Astrocyte (in vitro differentiated cells and primary cell): ENCODE measurements around the gene USP11. TPM values are rescaled to one million over a fixed set of nuclear protein-coding genes. Genes with fewer than 3 reads are reported as not detected.
A peak's percentile ranks its signal among the peaks of the same experiment; 100 is the strongest.

ENCODE experiments used
- DNase-seq: peaks from one replicate; pipeline ENCODE4 v3.0.0-alpha.2; 2010; ENCODE audit warnings: low read depth
- FAIRE-seq: peaks from 2 replicates; lab custom pipeline; 2011; peaks lifted over from hg19 to GRCh38; lab: Jason Lieb, UNC
- H2AFZ ChIP-seq: 2 replicates; pipeline ENCODE4 v1.6.0; 2012; ENCODE audit warnings: low read depth, low read length, inconsistent platforms
- H3K27ac ChIP-seq: 2 replicates; pipeline ENCODE4 v1.5.1; 2011; ENCODE audit warnings: low read depth, low read length, inconsistent platforms
- H3K27me3 ChIP-seq: 2 replicates; pipeline ENCODE4 v1.6.0; 2011; ENCODE audit warnings: low read length, inconsistent platforms; ENCODE audit not compliant: insufficient read depth
- H3K36me3 ChIP-seq: 2 replicates; pipeline ENCODE4 v1.5.1; 2011; ENCODE audit warnings: low read length, inconsistent platforms; ENCODE audit not compliant: insufficient read depth
- H3K4me1 ChIP-seq: 2 replicates; pipeline ENCODE4 v1.5.1; 2011; ENCODE audit warnings: low read length, inconsistent platforms; ENCODE audit not compliant: insufficient read depth
- H3K4me2 ChIP-seq: 2 replicates; pipeline ENCODE4 v1.6.0; 2012; ENCODE audit warnings: low read length, inconsistent platforms
- H3K4me3 ChIP-seq: 2 replicates; pipeline ENCODE4 v1.5.1; 2011; ENCODE audit warnings: low read depth, mild to moderate bottlenecking, low read length, inconsistent platforms; ENCODE audit not compliant: insufficient read depth
- H3K79me2 ChIP-seq: 2 replicates; pipeline ENCODE4 v1.6.0; 2012; ENCODE audit warnings: mild to moderate bottlenecking, low read length, inconsistent platforms; ENCODE audit not compliant: insufficient read depth
- H3K9ac ChIP-seq: 2 replicates; pipeline ENCODE4 v1.6.0; 2012; ENCODE audit warnings: mild to moderate bottlenecking, low read length, inconsistent platforms
- H3K9me3 ChIP-seq: 2 replicates; pipeline ENCODE4 v1.5.1; 2012; ENCODE audit warnings: low read depth, mild to moderate bottlenecking, low read length, inconsistent platforms; ENCODE audit not compliant: insufficient read depth
- H4K20me1 ChIP-seq: 2 replicates; pipeline ENCODE4 v1.6.0; 2012; ENCODE audit warnings: low read length, inconsistent platforms; ENCODE audit not compliant: insufficient read depth
- H3K27ac Mint-ChIP-seq: one replicate; pipeline ENCODE4 v1.8.0; 2021; ENCODE audit warnings: mild to moderate bottlenecking, mixed read lengths; ENCODE audit not compliant: unreplicated experiment
- H3K27me3 Mint-ChIP-seq: one replicate; pipeline ENCODE4 v1.8.0; 2021; ENCODE audit warnings: low read depth, mixed read lengths; ENCODE audit not compliant: unreplicated experiment
- H3K36me3 Mint-ChIP-seq: one replicate; pipeline ENCODE4 v1.8.0; 2021; ENCODE audit warnings: low read depth, mixed read lengths; ENCODE audit not compliant: unreplicated experiment
- H3K4me1 Mint-ChIP-seq: one replicate; pipeline ENCODE4 v1.8.0; 2021; ENCODE audit warnings: low read depth, mixed read lengths; ENCODE audit not compliant: unreplicated experiment
- H3K4me3 Mint-ChIP-seq: one replicate; pipeline ENCODE4 v1.8.0; 2021; ENCODE audit warnings: mild to moderate bottlenecking, moderate library complexity, mixed read lengths; ENCODE audit not compliant: unreplicated experiment
- H3K9me3 Mint-ChIP-seq: one replicate; pipeline ENCODE4 v1.8.0; 2021; ENCODE audit warnings: mild to moderate bottlenecking, mixed read lengths; ENCODE audit not compliant: unreplicated experiment
- EZH2 ChIP-seq: IDR thresholded peaks from 2 replicates; pipeline ENCODE4 v1.6.1; 2012; ENCODE audit warnings: mild to moderate bottlenecking, low read length, inconsistent platforms; ENCODE audit not compliant: insufficient read depth
- total RNA-seq: library from RNA; stranded (reverse); gene quantifications from 2 replicates; pipeline ENCODE4 v1.2.1, GENCODE V29; 2021
- TF ChIP-seq, protein P1 (sequence below): IDR thresholded peaks from 2 replicates; pipeline ENCODE4 v1.5.1; 2011; ENCODE audit warnings: low read depth, mild to moderate bottlenecking, inconsistent platforms, low read length, moderate library complexity; ENCODE audit not compliant: insufficient read depth

USP11 gene
- total RNA-seq, 1 donor from 2014 or later, result 75.7 TPM

DNA sequence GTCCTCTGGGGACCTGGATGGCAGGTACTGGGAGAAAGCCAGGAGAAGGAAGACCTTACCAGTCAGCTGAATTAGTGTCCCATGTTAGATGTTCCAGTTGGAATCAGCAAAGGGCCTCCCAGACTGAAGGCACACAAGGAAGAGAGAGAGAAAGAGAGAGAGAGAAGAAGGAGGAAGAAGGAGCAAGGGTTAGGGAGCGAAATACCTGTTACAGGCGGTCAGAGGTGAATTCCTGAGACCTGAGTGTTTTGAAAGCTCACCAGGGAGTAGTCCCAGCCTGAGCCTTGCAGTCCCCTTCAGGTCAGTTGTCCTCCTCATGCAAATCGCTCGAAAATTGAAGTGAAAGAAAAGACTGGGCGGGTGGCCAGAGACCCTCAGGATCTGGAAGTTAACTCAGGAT, 60.3 kb downstream of the USP11 start:
- FAIRE-seq, result no peak
- Mint-ChIP-seq H3K4me3 (no peak overlapping the region), H3K27me3 (peaks cover 5% of the 10 kb centered on the region), H3K27ac (no peak overlapping the region), H3K4me1 (no peaks in the 10 kb centered on the region), H3K9me3 (peaks cover 9% of the 10 kb centered on the region), H3K36me3 (no peaks in the 10 kb centered on the region)
- no peak for DNase-seq
- no peaks in the 10 kb centered on the region for H3K9me3 ChIP-seq
- H3K4me3 ChIP-seq, result no peak overlapping the region
- H3K4me2 ChIP-seq, result no peak overlapping the region
- TF ChIP-seq, protein P1, sequence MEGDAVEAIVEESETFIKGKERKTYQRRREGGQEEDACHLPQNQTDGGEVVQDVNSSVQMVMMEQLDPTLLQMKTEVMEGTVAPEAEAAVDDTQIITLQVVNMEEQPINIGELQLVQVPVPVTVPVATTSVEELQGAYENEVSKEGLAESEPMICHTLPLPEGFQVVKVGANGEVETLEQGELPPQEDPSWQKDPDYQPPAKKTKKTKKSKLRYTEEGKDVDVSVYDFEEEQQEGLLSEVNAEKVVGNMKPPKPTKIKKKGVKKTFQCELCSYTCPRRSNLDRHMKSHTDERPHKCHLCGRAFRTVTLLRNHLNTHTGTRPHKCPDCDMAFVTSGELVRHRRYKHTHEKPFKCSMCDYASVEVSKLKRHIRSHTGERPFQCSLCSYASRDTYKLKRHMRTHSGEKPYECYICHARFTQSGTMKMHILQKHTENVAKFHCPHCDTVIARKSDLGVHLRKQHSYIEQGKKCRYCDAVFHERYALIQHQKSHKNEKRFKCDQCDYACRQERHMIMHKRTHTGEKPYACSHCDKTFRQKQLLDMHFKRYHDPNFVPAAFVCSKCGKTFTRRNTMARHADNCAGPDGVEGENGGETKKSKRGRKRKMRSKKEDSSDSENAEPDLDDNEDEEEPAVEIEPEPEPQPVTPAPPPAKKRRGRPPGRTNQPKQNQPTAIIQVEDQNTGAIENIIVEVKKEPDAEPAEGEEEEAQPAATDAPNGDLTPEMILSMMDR, result no peak
- no peak overlapping the region for H3K9ac ChIP-seq
- no peak overlapping the region for H3K27ac ChIP-seq
- H2AFZ ChIP-seq, result no peak overlapping the region
- no peaks in the 10 kb centered on the region for H3K79me2 ChIP-seq
- no peaks in the 10 kb centered on the region for H3K27me3 ChIP-seq
- H3K36me3 ChIP-seq, result no peaks in the 10 kb centered on the region
- no peaks in the 10 kb centered on the region for H4K20me1 ChIP-seq
- no peaks in the 10 kb centered on the region for H3K4me1 ChIP-seq

- Mint-ChIP-seq H3K4me3 (no peak overlapping the region), H3K9me3 (peaks cover 8% of the 10 kb centered on the region), H3K4me1 (no peaks in the 10 kb centered on the region), H3K27me3 (peaks cover 4% of the 10 kb centered on the region), H3K36me3 (no peaks in the 10 kb centered on the region), H3K27ac (no peak overlapping the region)
- no peak overlapping the region for H3K27ac ChIP-seq
- DNase-seq, result no peak
- no peaks in the 10 kb centered on the region for H4K20me1 ChIP-seq
- TF ChIP-seq EZH2, result no peak
- TF ChIP-seq, protein P1, result no peak
- no peaks in the 10 kb centered on the region for H3K9me3 ChIP-seq
- H3K4me1 ChIP-seq, result no peaks in the 10 kb centered on the region
- no peaks in the 10 kb centered on the region for H3K79me2 ChIP-seq
- H3K9ac ChIP-seq, result no peak overlapping the region
- no peaks in the 10 kb centered on the region for H3K27me3 ChIP-seq
- no peak overlapping the region for H3K4me3 ChIP-seq
- FAIRE-seq, result peak; percentile 95
- no peak overlapping the region for H3K4me2 ChIP-seq
- no peak overlapping the region for H2AFZ ChIP-seq
- H3K36me3 ChIP-seq, result no peaks in the 10 kb centered on the region
Observed at GRCh38 chrX:47296766-47297365, 64.1 kb downstream of the USP11 start.

- Mint-ChIP-seq H3K27me3 (no peaks in the 10 kb centered on the region), H3K4me3 (no peak overlapping the region), H3K36me3 (no peaks in the 10 kb centered on the region), H3K27ac (no peak overlapping the region), H3K4me1 (no peaks in the 10 kb centered on the region), H3K9me3 (no peaks in the 10 kb centered on the region)
- no peak overlapping the region for H3K27ac ChIP-seq
- no peak for DNase-seq
- H3K4me2 ChIP-seq, result no peak overlapping the region
- no peaks in the 10 kb centered on the region for H3K79me2 ChIP-seq
- TF ChIP-seq, protein P1, result no peak
- TF ChIP-seq EZH2, result no peak
- no peak for FAIRE-seq
- H3K36me3 ChIP-seq, result no peaks in the 10 kb centered on the region
- H2AFZ ChIP-seq, result no peak overlapping the region
- no peaks in the 10 kb centered on the region for H3K9me3 ChIP-seq
- H3K4me1 ChIP-seq, result no peaks in the 10 kb centered on the region
- no peaks in the 10 kb centered on the region for H3K27me3 ChIP-seq
- no peaks in the 10 kb centered on the region for H4K20me1 ChIP-seq
- H3K9ac ChIP-seq, result no peak overlapping the region
- no peak overlapping the region for H3K4me3 ChIP-seq
Observed at GRCh38 chrX:47297874-47298273, 65.1 kb downstream of the USP11 start.
